Measurements from ENCODE around the gene COA8. TPM values are rescaled to one million over a fixed set of nuclear protein-coding genes. Genes with fewer than 3 reads are reported as not detected.

Gene COA8
- total and polyA plus RNA-seq, 9 of the 15 experiments (the other 6 are each of a cell fraction or from before 2014, with no cell fraction given), result 5.0 to 35.3 (median 25.7) TPM

DNA sequence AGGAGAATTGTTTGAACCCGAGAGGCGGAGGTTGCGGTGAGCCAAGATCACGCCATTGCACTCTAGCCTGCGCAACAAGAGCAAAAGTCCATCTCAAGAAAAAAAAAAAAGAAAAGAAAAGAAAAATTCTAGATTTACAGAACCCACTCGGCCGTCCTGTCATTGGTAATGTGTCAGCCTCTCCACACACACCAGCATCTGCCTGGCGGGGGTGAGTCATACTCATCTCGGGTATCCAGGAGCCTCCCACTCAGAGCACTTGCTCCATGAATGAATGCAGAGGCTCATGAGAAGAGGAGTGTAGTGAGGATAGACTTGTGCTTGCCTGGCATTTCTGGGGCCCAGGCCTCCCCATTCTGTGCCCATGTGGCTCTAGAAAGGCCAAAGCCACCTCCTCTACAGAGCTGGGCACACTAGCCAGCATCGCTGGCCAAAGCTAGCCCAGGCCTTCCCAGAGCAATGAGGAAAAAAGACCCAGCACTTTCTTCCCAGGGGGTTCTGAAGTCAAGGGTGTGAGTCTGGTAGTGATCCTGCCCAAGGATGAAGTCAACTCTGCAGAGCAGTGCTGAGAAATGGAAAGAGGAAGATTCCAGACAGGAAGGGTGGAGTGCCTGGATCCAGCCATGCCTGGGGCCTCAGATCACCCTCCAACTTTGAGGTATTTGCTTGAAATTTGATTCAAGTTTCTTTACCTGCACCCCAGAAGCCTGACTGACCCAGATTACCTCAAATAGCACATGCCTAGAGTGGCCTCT is 35.0 kb downstream of the COA8 start:
- no peaks in the 10 kb centered on the region for H3K9me3 ChIP-seq (replicated peaks; ENCODE audit: control insufficient read depth, insufficient read depth, low read depth, low read length)
- TF ChIP-seq FOSL1 (tag; conservative IDR thresholded peaks at IDR 0.05), result peak; percentile 77
- TF ChIP-seq EGR1 (conservative IDR thresholded peaks at IDR 0.05), result peak; percentile 34
- TF ChIP-seq, protein P1, sequence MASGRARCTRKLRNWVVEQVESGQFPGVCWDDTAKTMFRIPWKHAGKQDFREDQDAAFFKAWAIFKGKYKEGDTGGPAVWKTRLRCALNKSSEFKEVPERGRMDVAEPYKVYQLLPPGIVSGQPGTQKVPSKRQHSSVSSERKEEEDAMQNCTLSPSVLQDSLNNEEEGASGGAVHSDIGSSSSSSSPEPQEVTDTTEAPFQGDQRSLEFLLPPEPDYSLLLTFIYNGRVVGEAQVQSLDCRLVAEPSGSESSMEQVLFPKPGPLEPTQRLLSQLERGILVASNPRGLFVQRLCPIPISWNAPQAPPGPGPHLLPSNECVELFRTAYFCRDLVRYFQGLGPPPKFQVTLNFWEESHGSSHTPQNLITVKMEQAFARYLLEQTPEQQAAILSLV (tag; IDR thresholded peaks at IDR 0.05), result no peak
- TF ChIP-seq, protein P2, sequence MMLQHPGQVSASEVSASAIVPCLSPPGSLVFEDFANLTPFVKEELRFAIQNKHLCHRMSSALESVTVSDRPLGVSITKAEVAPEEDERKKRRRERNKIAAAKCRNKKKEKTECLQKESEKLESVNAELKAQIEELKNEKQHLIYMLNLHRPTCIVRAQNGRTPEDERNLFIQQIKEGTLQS (IDR thresholded peaks at IDR 0.05), result peak; percentile 69
- TF ChIP-seq, protein P2 (CRISPR knock-in tag; conservative IDR thresholded peaks at IDR 0.05), result no peak
- no peak for TF ChIP-seq NCOA1 (IDR thresholded peaks at IDR 0.05; ENCODE audit: low read depth)
- no peak for TF ChIP-seq RFX1 (IDR thresholded peaks at IDR 0.05)
- TF ChIP-seq CTBP1 (IDR thresholded peaks at IDR 0.05; ENCODE audit: borderline replicate concordance), result no peak
- peak; percentile 66 for TF ChIP-seq JUND (IDR thresholded peaks at IDR 0.05; ENCODE audit: borderline replicate concordance, low read depth, low read length)
- no peak; the same call in 2 of the 3 replicates for TF ChIP-seq JUND (tag; IDR thresholded peaks at IDR 0.05; ENCODE audit: borderline replicate concordance, low read depth, low read length)
- no peak for TF ChIP-seq XRCC5 (IDR thresholded peaks at IDR 0.05; ENCODE audit: low read depth, low read length)
- no peak for TF ChIP-seq TFAM (CRISPR knock-in tag; conservative IDR thresholded peaks at IDR 0.05)
- TF ChIP-seq, protein P3, sequence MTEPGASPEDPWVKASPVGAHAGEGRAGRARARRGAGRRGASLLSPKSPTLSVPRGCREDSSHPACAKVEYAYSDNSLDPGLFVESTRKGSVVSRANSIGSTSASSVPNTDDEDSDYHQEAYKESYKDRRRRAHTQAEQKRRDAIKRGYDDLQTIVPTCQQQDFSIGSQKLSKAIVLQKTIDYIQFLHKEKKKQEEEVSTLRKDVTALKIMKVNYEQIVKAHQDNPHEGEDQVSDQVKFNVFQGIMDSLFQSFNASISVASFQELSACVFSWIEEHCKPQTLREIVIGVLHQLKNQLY (CRISPR knock-in tag; conservative IDR thresholded peaks at IDR 0.05), result no peak
- H3K27ac ChIP-seq (ENCODE audit: extremely low read depth, low read depth, low read length), result no peak overlapping the region
- no peak overlapping the region for H3K4me3 ChIP-seq
- ATAC-seq (0 out of 3 replicates have a peak, but pooled peaks have one; percentile 52), DNase-seq (ENCODE audit: extremely low read depth in 1 of 4, low spot score in 3 of 4) (peak; percentile 23 to 51 (median 32)), FAIRE-seq (no peak)
- H3K4me2 ChIP-seq (ENCODE audit: insufficient read depth, low read length), result no peak overlapping the region
- H3K36me3 ChIP-seq (ENCODE audit: control insufficient read depth, insufficient read depth, low read length), result no peaks in the 10 kb centered on the region
- H4K20me1 ChIP-seq (replicated peaks; ENCODE audit: control insufficient read depth, insufficient read depth, low read length), result no peaks in the 10 kb centered on the region
- no peaks in the 10 kb centered on the region for H3K9me1 ChIP-seq (ENCODE audit: control insufficient read depth, insufficient read depth, low read length)
- no peak overlapping the region; a peak in 1 of 4 replicates for H3K9ac ChIP-seq (ENCODE audit: insufficient read depth in 1 of 2, low read depth in 2 of 2, low read length in 2 of 2)
- in situ Hi-C loops (cut with MboI), result no loop called here
- CTCF ChIA-PET (ENCODE audit: low intra/inter-chr PET ratio), result interaction anchor here (0.6 kb wide), 1 partner anchor 26 kb away, joined by 3 read pairs; no protein-coding TSS in a partner anchor
- BruUV-seq (replicated peaks), result no TSS peak
- intact Hi-C loops (cut with micrococcal nuclease), result no loop called here
- H3K27me3 ChIP-seq (ENCODE audit: control insufficient read depth in 2 of 2, insufficient read depth in 2 of 2, low read length in 2 of 2), result no peaks in the 10 kb centered on the region
- 69% methylated on average over 8 of the region's 10 CpGs for WGBS (ENCODE audit: insufficient coverage, low coverage, missing lambda C conversion rate)
- H2AFZ ChIP-seq (ENCODE audit: low read depth, low read length), result no peak overlapping the region
- POLR2A ChIA-PET, result interaction anchor here (0.9 kb wide), 1 partner anchor 9 kb away, joined by 3 read pairs; no protein-coding TSS in a partner anchor
- no peaks in the 10 kb centered on the region for H3K79me2 ChIP-seq (ENCODE audit: control insufficient read depth, insufficient read depth, low read length)
- H3K4me1 ChIP-seq (replicated peaks in 1 of 2; ENCODE audit: control insufficient read depth in 2 of 2, insufficient read depth in 2 of 2, low read length in 2 of 2), result no peaks in the 10 kb centered on the region; a peak in 1 of 5 replicates
